VCaP (cell line): Measurements from ENCODE around the gene TOR1AIP2.

Experiments
- H3K27ac ChIP-seq: fragments of 450-650 bp; 2 replicates; pipeline ENCODE4 v1.5.1; 2017
- CTCF ChIP-seq: fragments of 450-650 bp; conservative IDR thresholded peaks from 2 replicates; pipeline ENCODE4 v1.5.1; 2017; ENCODE audit warnings: mild to moderate bottlenecking, moderate library complexity

The TOR1AIP2 gene

GRCh38 chr1:179921981-179922872 is 44.6 kb upstream of the TOR1AIP2 start:
- TF ChIP-seq CTCF, result no peak
- H3K27ac ChIP-seq, result no peak overlapping the region

GRCh38 chr1:179921472-179921871 is 43.9 kb upstream of the TOR1AIP2 start:
- no peak for TF ChIP-seq CTCF
- no peak overlapping the region for H3K27ac ChIP-seq

GRCh38 chr1:179917601-179918429 is 40.2 kb upstream of the TOR1AIP2 start:
- TF ChIP-seq CTCF, result no peak
- H3K27ac ChIP-seq, result no peak overlapping the region

- no peak for TF ChIP-seq CTCF
- no peak overlapping the region for H3K27ac ChIP-seq
Measured at GRCh38 chr1:179911812-179912211, 34.2 kb upstream of the TOR1AIP2 start.

GRCh38 chr1:179910934-179911333 is 33.3 kb upstream of the TOR1AIP2 start:
- no peak for TF ChIP-seq CTCF
- H3K27ac ChIP-seq, result no peak overlapping the region

GRCh38 chr1:179889589-179889988 is 12.0 kb upstream of the TOR1AIP2 start:
- H3K27ac ChIP-seq, result no peak overlapping the region
- no peak for TF ChIP-seq CTCF

GRCh38 chr1:179888071-179888470 is 10.5 kb upstream of the TOR1AIP2 start:
- TF ChIP-seq CTCF, result no peak
- H3K27ac ChIP-seq, result no peak overlapping the region
